ENCODE measurements around the gene KRTAP5-2. TPM values are rescaled to one million over a fixed set of nuclear protein-coding genes. Genes with fewer than 3 reads are reported as not detected.

The KRTAP5-2 gene
- total and polyA plus RNA-seq, 2 of the 8 experiments (the other 6 are each of a cell fraction or from before 2014, with no cell fraction given), result not detected

- H2BK15ac ChIP-seq (ENCODE audit: low read length), result no peak overlapping the region
- FAIRE-seq (peak; percentile 42), DNase-seq (ENCODE audit: low read depth in 1 of 2, low spot score in 2 of 2) (no peak)
- no peak overlapping the region for H3K9ac ChIP-seq (replicated peaks in 1 of 4; ENCODE audit: extremely low read depth in 1 of 4, low read depth in 3 of 4, low read length in 3 of 4)
- no peak overlapping the region for H3K56ac ChIP-seq (replicated peaks; ENCODE audit: insufficient read length, low read depth, low read length)
- H4K91ac ChIP-seq (replicated peaks; ENCODE audit: insufficient read length, low read length), result no peak overlapping the region
- no peak overlapping the region for H2AK5ac ChIP-seq (ENCODE audit: low read depth, low read length)
- no peak overlapping the region for H3K14ac ChIP-seq (ENCODE audit: insufficient read length)
- H2BK120ac ChIP-seq (replicated peaks; ENCODE audit: low read depth, low read length), result no peak overlapping the region
- CTCF ChIA-PET (ENCODE audit: partially characterized antibody), result interaction anchor here (0.8 to 2.0 kb wide), 2 partner anchors 39 to 233 kb away, joined by 4 to 7 read pairs; no protein-coding TSS in a partner anchor
- H3K27ac ChIP-seq (ENCODE audit: low read depth, low read length), result no peak overlapping the region
- no peak overlapping the region for H3K23ac ChIP-seq (ENCODE audit: insufficient read length)
- H3K27me3 ChIP-seq (replicated peaks in 1 of 4; ENCODE audit: control insufficient read depth in 3 of 4, extremely low read depth in 1 of 4, insufficient read depth in 3 of 4, low read length in 3 of 4), result peaks cover 0 to 4% (median 0%) of the 10 kb centered on the region in 4 experiments; a peak in 1 of 7 replicates
- peaks cover 0 to 4% of the 10 kb centered on the region in 2 experiments; a peak in 1 of 4 replicates for H3K9me3 ChIP-seq (ENCODE audit: insufficient read depth in 2 of 2, low read depth in 1 of 2, low read length in 1 of 2)
- no peak overlapping the region for H2AFZ ChIP-seq (ENCODE audit: low read length)
- H3K79me2 ChIP-seq (ENCODE audit: control insufficient read depth in 1 of 2, insufficient read depth in 2 of 2, low read length in 2 of 2), result no peaks in the 10 kb centered on the region
- no peak overlapping the region for H2BK20ac ChIP-seq (ENCODE audit: low read length)
- POLR2A ChIA-PET (ENCODE audit: partially characterized antibody), result no interaction called here
- H3K4ac ChIP-seq (replicated peaks; ENCODE audit: insufficient read length, low read depth, low read length), result no peak overlapping the region
- peaks cover 2 to 12% (median 5%) of the 10 kb centered on the region in 4 experiments for H3K4me1 ChIP-seq (replicated peaks in 1 of 4; ENCODE audit: control insufficient read depth in 3 of 4, insufficient read depth in 4 of 4, low read length in 3 of 4)
- no peak overlapping the region for H4K8ac ChIP-seq (ENCODE audit: extremely low read depth, insufficient read depth, low read length)
- no peak overlapping the region for H3K4me3 ChIP-seq (ENCODE audit: extremely low read depth in 1 of 4, insufficient read depth in 2 of 4, low read depth in 3 of 4, low read length in 4 of 4)
- H3K36me3 ChIP-seq (ENCODE audit: control insufficient read depth in 2 of 4, insufficient read depth in 4 of 4, low read length in 3 of 4), result no peaks in the 10 kb centered on the region
- H3K79me1 ChIP-seq (ENCODE audit: low read depth, low read length), result no peaks in the 10 kb centered on the region
- no peak overlapping the region for H4K5ac ChIP-seq (ENCODE audit: insufficient read length, low read depth, low read length)
- no peak overlapping the region for H3K18ac ChIP-seq (ENCODE audit: extremely low read depth, low read length)
- H2BK12ac ChIP-seq (ENCODE audit: low read depth, low read length), result no peak overlapping the region
- TF ChIP-seq SIRT6 (IDR thresholded peaks at IDR 0.05; ENCODE audit: low read length) (no peak), E2F6 (IDR thresholded peaks at IDR 0.05) (peak; percentile 56; the same call in 1 of the 2 replicates)
- no peak overlapping the region for H3K4me2 ChIP-seq (ENCODE audit: insufficient read depth in 1 of 2, low read depth in 2 of 2, low read length in 2 of 2)
- H4K20me1 ChIP-seq (replicated peaks in 1 of 2; ENCODE audit: control insufficient read depth in 1 of 2, insufficient read depth in 2 of 2, low read length in 2 of 2), result peaks cover 0 to 2% of the 10 kb centered on the region in 2 experiments
- H2BK5ac ChIP-seq (ENCODE audit: low read depth, low read length), result no peak overlapping the region
- 69% methylated on average over 5 of the region's 5 CpGs; no CpG with 5 or more reads in 1 of the 2 experiments for WGBS, 2 experiments (ENCODE audit: extremely low coverage in 1 of 2, insufficient coverage in 1 of 2, insufficient read length in 1 of 2, insufficient replicate concordance in 2 of 2, low coverage in 1 of 2, low lambda C conversion rate in 2 of 2, missing lambda C conversion rate in 1 of 2)
- peaks cover 2% of the 10 kb centered on the region; the same call in 1 of the 2 replicates for H3K23me2 ChIP-seq (ENCODE audit: low read depth, low read length)
These were observed 2.5 kb upstream of the KRTAP5-2 start for GRCh38 chr11:1600626-1601025.

All from H1 (cell line).